DMS79 treated with DMSO at 0.1 percent for 48 hours (cell line): ENCODE data around the gene HRG.
"Not testable (repeated sequence)": the region's sequence is repeated elsewhere in the genome, so short reads cannot be mapped to it uniquely, and the experiment has no call there.

Source experiments
- DNase-seq: peaks from one replicate; lab custom pipeline; 2025; lab: John Stamatoyannopoulos, UW

Gene HRG

DNA sequence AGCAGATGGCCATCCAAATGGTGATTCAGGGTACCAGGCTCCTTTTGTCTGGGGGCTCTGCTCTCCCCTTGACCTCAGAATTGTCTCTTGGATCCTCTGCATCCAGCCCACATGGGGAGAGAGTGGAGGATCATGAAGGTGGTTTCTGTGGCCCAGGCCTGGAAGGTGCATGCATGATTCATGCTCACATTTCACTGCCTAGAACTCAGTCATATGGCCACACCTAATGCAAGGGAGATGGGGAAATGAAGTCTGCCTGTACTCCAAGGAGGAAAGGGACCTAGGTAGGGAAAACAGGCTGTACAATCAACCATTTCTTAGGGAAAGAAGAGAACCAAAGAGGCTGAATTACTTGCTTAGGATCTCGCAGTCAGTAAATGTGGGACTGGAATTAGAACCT lies 15.1 kb downstream of the HRG start:
- no peak for DNase-seq

DNA sequence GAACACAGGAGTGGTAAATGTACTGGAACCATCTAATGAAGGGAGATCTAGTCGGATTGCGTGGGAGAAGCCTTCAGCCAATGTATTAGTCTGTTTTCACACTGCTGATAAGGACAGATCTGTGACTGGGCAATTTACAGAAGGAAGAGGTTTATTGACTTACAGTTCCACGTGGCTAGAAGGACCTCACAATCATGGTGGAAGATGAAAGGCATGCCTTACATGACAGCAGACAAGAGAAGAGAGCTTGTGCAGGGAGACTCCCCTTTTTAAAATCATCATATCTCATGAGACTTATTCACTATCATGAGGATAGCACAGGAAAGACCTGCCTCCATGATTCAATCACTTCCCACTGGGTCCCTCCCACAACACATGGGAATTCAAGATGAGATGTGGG lies 17.0 kb downstream of the HRG start:
- no peak for DNase-seq

DNA sequence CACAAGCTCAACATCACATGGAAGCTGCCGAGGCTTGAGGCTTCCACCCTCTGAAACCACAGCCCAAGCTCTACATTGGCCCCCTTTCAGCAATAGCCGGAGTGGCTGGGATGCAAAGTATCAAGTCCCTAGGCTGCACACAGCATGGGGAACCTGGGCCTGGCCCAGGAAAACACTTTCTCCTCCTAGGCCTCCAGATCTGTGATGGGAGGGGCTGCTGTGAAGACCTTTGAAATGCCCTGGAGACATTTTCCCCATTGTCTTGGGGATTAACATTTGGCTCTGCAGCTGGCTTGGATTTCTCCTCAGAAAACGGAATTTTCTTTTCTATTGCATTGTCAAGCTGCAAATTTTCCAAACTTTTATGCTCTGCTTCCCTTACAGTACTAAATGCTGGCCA lies 18.2 kb downstream of the HRG start:
- no peak for DNase-seq

- not testable (repeated sequence) for DNase-seq
These were observed 20.7 kb downstream of the HRG start for GRCh38 chr3:186686475-186686874.

GRCh38 chr3:186687120-186687651 lies 21.4 kb downstream of the HRG start:
- DNase-seq: no peak

DNA sequence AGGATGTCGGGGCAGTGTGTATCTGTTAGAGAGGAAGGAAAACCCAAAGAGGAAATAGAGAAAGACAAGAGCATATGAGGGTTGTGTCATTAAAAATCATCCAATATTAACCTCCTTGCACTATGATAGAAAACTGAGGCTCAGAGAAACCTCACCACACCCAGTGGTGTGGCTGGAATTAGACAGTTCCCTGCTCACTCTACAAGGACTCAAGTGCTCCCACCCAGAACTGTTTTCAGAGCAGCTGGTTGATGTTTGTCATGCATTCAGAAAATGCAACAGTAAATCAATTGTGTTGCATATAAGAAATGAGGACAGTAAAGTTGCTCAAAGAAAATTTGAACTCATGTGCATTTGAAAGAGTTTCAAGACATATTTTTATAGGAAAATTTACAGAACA lies 24.5 kb downstream of the HRG start:
- DNase-seq: not testable (repeated sequence)

DNA sequence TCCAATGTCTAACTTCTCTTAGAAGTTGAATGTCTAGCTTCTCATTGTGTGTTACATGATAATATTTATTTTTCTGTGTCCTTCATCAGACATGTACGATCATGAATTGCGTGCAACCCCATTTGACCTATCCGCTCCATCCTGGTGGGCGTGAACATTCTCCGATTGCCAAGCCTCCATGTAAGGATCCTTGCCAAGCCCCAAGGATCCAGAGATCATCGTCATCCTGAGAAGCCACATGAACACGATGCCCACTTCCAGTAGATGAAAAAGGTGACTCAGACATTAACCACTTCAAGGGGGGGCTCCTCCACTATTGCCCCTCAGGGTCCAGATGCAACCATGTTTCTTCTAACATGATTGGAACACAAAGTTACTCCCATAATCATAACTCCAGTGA lies 25.9 kb downstream of the HRG start:
- no peak for DNase-seq

DNA sequence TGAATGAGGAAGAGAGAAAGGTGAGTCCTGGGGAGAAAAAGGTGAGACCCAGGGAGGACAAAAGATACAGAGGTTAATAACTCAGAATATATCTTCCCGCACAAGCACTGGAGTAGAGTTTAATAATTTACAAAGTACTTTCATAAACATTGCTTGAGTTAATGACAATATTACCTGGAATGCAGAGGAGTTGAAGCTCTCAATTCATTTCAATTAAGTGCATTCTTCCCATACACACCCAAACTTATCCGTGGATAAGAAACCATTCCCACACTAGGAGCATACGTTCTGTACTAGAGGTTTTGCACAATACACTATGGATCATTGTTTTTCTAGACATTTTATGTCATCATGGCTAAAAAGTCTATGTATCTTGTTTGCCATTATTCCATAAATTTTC lies 28.0 kb downstream of the HRG start:
- no peak for DNase-seq

GRCh38 chr3:186694288-186695032 lies 28.6 kb downstream of the HRG start:
- DNase-seq: no peak

DNA sequence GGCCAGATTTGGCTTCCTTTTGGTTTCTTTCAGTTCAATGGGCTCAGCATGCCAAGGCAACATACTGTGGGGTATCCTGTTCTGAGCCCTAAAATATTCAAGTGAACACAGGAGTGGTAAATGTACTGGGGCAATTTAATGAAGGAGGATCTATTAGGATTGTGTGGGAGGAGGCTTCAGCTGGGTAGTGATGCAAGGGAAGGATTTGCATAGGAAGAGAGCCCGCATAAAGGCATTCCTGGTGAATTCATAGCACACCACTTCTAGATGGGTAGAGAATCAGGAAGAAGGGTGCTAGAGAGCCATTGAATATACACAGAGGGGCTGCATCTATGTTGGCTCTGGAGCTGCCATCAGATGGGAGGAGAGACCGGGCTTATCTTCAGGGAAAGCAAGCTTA lies 30.7 kb downstream of the HRG start:
- no peak for DNase-seq

GRCh38 chr3:186697510-186697909 lies 31.7 kb downstream of the HRG start:
- DNase-seq: no peak

DNA sequence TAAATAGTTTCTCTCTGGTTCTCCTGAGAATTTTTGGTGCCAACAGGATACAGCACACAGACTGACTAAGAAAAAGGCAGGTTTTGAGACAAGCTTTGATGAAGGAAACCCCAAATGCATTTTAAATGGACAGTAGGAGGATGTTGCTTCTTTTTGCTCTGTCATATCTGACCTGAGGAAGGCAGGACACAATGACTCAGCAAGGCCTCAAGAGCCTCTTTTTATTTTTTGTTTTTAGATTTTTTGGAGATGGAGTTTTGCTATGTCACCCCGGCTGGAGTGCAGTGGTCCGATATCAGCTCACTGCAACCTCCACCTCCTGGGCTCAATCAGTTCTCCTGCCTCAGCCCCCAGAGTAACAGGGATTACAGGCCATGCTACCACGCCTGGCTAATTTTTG lies 34.5 kb downstream of the HRG start:
- no peak for DNase-seq

DNA sequence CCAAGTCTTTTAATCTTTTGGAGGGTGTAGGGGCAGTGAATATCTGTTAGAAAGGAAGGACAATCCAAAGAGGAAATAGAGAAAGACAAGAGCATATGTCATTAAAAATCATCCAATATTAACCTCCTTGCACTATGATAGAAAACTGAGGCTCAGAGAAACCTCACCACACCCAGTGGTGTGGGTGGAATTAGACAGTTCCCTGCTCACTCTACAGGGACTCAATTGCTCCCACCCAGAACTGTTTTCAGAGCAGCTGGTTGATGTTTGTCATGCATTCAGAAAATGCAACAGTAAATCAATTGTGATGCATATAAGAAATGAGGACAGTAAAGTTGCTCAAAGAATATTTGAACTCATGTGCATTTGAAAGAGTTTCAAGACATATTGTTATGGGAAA lies 36.6 kb downstream of the HRG start:
- not testable (repeated sequence) for DNase-seq

DNA sequence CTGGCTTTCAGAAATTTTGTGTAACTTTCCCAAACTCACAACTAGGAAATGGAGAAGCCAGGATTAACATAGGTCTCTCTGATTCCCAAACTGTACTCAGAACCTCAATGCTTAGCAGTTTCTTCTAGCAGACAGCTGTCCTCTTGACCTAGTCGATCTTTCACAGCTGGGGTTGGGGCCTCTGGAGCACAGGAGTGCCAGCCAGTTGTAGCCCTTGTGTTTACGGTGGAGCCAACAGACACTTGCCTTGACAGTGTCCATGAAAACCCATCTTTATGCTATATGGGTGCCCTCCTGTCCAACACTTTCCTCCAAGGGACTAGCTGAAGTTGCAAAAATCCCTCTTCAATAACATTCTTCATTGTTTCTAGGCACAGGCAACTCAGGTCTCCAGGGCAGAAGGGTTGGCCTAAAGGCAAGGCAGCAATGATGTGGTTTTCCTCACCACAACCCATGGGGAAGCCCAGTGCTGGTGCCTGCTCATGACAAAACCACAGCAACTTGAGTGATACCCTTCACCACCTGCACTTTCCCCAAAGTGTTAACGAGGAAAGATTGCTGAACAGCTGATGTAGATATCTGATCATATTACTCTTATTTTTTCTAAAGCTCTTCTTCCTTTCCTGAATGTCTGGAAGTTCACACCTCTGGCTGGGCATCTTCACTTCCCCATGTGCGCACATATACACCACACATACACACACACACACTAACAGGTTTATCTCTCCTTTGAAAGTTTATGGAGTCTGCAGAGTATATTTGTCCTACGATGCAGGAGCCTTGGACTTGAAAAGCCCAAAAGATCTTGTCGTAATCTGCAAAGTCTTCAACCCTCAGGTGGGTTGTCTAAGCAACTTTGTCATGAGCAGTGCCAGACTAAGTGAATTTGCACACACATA lies 40.3 kb downstream of the HRG start:
- no peak for DNase-seq

DNA sequence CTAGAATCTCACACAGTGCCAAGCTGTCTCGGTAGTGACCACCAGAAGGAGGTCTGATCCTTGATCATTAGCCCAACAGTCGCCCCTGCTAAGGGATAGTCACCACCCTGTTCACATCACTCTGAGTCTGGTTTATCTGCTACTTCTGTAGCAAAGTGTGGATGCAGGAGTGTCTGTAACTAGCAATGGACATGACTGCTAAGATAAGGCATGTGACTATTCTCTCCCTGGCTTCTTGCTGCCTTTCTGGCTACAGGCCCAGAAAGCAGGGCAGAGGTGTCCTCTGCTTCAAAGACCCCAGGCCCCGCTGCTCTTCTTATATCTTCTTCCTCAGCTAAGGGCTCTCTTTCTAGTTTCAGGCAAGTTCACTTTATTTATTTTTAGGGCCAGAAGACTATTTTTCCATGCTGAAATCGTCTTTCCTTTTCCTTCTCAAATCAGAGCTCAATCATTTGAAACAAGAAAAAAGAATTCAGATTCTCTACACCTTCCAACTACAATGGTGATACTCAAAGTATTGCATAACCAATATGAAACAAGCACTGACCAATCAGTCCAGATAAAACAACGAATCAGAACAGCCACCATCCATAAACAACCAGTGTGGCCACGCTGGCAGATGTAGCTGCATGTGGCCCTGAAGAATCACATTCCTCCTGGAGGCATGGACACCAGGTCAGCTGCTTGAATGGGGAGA lies 43.3 kb downstream of the HRG start:
- no peak for DNase-seq

GRCh38 chr3:186710694-186711093 lies 44.9 kb downstream of the HRG start:
- not testable (repeated sequence) for DNase-seq

GRCh38 chr3:186713499-186713898 lies 47.7 kb downstream of the HRG start:
- no peak for DNase-seq

- no peak for DNase-seq
These were observed 51.2 kb downstream of the HRG start, which contains the start of gene KNG1 for GRCh38 chr3:186717039-186717457. Gene KNG1, plus strand, starts transcription at chr3:186717359. Its CDS starts 184 bp downstream, at chr3:186717543.

- no peak for DNase-seq
These were observed 54.3 kb downstream of the HRG start for GRCh38 chr3:186719945-186720739.

DNA sequence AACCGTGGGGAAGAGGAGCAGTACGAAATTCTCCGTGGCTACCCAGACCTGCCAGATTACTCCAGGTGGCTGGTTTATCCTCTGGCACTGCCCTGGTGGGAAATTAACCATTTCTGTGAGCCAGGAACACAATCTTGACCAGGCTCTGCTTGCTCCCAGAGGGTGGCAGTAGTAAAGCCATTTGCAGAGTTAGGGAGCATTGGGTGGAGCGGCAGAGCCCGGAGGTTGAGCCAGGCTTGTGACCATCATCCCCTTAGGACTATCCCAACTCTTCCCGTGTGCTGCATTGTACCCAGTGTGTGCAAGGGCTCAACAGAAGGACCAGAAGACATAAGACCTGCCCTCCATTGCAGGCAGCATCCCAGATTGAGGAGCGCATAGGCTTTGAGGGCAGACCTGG lies 56.6 kb downstream of the HRG start:
- no peak for DNase-seq

GRCh38 chr3:186724911-186725310 lies 59.1 kb downstream of the HRG start:
- DNase-seq: no peak
